GM21786 (cell line): ENCODE data around the gene GJA4.

ENCODE experiments used
- ATAC-seq: cut with Tn5 transposase; IDR thresholded peaks from one replicate; pipeline ENCODE4 v1.9.1; 2021; ENCODE audit not compliant: unreplicated experiment

The GJA4 gene

DNA sequence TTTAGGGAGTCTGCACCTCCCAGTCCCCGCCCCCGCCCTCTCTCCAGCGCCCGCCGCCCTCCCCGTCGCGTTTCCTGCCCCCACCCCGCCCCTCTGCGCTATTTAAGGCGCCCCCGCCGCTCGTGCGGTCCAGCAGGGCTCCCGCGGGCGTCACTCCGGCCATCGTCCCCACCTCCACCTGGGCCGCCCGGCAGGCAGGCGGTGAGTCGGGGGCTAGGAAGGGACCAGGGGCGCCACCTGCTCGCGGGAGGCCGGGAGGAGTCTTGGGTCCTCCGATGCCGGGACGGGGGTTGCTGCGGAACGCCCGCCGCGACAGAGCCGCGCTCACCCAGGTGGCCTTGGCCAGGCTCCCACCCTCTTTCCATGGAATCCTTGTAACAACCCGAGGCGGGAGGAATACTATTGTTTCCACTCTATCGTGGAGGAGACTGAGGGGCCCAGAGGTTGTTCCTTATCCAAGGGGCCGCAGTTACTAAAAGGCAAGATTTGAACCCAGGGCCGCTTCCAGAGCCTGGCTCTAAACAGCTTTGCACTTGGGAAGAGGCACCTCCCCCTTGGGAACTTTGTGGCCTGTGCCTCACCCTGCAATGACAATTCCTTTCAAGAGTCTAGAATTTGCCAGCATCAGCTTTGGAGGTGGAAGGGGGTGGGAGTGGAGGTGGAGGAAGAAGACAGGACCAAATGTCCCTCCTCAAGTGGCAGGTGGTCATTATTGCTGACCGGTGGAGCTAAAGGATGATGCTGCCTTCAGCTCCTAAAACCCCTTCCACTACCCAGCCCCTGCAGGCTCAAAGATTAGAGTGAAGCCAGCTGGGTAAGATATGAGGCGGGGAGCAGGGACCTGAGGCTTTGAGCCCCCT is at the start of gene GJA4:
GJA4 (plus strand) TSS at position 132 of the 860 bp plus-strand sequence. CDS start 1,215 bp downstream, outside the sequence.
- ATAC-seq = no peak

DNA sequence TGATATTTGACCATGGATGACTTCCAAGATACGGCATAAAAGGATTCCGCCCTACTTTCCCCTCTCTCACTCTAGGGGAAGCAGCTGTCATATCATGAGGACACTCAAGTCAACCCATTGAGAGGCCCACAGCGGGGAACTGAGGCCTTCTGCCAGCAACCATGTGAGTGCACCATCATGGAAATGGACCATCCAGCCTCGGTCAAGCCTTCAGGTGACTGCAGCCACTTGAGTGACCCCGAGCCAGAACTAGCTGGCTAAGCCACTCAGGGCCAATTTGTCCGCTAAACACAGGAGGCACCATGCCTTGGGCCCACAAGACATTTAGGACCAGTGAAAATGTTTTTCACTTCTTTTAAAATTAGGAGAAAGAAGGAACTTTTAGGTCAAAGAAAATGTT is 49.0 kb upstream of the GJA4 start:
- no peak for ATAC-seq

DNA sequence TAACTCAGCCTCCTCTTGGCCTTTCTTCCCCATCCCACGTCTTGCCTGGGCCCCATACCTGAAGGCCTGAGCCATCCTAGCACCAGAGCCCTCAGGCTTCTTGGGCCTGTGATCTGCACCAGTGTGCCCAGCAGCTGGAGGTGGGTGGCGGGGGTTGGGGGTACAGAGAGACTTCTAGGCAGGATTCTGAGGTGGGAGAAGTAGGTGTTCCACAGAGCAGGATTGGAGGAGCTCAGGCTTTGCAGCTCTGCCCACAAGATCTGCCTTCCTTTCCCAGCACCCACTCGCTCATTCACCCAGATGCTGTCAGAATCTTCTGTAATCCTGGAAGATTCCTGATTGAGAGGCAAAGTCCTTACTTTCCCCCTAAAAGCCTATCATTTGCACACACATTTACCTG is 47.9 kb upstream of the GJA4 start:
- ATAC-seq = no peak

DNA sequence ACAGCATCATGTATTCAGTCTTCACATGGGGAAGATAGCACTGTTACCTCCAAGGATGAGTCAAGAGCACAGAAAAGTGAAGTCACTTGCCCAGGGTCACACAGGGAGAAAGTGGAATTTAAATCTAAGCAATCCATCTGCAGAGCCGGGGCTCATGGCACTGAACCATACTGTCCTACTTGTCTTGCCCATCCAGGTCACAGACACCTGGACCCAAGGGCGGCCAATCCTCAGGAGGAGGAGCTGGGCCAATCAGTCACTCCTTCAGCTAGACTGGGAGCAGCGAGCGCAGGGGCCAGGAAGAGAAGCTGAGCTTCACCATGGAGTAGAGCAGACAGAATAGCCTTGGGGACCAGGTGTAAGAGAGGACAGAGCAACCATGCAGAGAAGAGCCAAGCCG is 47.1 kb upstream of the GJA4 start:
- no peak for ATAC-seq

DNA sequence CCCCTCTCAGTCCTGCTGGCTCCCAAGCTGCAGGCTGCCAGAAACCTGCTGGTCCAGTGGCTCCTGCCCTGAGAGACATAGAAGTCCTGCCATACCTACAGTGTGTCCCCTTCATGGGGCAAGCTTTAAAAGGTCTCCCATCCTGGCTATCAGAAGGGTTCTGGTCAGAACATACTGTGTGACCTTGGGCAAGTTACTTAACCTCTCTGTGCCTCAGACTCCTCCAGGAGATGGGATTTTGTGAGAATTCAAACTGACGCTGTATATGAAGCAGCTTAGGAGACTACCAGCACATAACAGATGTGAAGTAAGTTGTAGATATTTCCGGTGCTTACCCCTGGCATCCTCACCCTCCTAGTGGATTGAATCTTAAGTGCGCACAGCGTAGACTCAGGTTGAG is 46.7 kb upstream of the GJA4 start:
- no peak for ATAC-seq

DNA sequence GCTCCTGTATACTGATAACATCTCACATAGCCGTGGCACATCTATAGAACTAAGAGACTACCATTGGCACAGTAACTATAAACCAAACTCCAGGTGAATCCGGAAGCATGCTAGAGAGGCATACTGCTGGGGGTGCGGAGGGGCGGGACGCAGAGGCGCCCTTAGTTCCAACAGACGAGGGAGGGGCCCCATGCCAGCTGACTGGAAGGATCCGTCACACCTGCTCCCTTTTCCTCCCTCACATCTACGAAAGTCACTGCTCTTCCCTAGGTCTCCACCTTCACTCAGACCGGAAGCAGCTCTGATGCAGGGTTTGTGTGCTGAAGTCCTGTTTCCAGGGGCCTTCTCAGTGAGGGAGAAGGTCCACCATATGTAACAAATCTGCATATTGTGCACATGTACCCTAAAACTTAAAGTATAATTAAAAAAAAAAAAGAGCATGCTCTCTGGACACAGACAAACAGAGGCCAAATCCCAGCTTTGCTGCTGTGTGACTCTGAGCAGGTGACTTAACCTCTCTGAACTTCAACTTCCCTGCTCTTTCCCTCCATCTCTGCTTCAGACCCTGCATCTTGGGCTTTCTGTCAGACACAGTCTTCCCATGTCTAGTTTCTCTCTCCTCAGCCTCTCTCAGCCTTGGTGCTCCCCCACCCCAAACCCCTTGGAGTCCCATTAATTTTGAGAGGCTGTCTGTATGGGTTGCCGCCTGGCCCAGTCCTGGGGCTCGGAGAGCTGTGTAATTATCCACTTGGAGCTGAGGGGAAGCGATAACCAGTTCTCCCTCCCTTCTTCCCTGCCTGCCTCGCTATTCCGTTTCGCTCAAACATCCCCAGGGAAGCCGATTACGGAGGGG is 45.8 kb upstream of the GJA4 start:
- no peak for ATAC-seq

DNA sequence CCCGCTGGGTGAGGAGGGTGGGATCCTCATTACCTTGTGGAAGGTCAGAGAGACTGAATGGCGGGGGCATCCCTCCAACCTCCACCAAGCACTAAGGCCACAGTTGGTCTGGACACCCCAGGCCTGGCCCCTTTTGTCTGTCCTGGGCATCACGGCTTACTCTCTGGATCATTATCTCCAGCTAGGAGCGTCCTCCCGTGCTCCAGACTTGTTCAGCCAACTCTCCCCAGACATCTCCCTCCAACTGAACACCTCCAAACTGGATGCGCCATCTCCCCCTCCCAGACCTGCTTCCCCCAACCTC is 45.2 kb upstream of the GJA4 start:
- no peak for ATAC-seq

DNA sequence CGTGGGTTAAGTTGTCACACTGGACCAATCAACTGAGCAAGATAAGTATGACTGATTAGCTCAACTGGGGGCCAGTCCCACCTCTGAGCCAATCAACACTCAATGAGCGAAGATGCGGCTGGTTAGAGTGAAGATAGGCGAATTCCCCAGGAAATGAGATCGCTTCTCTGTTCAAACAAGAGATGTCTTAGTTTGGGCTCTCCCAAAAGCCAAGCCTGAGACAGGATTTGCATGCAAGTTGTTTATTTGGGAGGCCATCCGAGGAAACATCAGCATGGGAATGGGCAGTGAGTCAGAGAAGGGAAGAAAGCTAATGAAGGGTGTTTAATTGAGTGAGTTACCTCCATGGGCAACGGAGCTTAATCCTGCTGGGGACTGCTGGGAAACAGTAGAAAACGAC is 42.8 kb upstream of the GJA4 start:
- ATAC-seq = no peak

DNA sequence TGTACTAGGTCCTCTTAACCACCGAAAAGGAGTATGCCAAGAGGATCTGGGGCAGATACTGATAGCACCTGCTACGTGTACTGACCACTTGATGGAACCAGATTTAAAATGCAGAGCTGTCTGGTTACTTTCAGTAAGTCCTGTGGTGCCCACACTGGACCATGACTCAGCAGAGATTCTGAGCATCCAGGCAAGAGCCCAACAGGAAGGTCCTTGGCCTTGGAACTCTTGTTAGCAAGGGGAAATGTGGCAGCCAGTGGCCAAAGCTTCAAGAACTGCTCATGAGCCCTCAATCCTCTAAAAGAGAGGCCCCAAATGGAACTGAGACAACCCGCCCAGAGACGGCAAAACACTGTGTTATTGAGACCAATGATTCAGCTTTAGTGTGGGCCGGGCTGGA is 42.2 kb upstream of the GJA4 start:
- no peak for ATAC-seq

DNA sequence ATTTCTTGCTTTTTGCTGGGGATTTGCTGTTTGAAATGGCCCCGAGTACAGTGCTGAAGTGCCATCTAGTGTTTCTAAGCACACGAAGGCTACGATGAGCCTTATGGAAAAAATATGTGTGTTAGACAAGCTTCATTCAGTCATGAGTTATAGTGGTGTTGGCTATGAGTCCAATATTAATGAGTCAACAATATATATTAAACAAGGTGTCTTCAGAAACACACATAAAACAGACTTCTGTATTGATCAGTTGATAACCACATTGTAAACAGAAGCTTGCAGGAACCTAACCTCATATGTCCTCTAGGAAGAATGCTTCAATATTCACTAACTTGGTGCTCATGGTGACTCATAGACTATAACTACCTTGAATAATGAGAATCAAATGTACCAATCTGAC is 39.6 kb upstream of the GJA4 start:
- ATAC-seq = no peak

DNA sequence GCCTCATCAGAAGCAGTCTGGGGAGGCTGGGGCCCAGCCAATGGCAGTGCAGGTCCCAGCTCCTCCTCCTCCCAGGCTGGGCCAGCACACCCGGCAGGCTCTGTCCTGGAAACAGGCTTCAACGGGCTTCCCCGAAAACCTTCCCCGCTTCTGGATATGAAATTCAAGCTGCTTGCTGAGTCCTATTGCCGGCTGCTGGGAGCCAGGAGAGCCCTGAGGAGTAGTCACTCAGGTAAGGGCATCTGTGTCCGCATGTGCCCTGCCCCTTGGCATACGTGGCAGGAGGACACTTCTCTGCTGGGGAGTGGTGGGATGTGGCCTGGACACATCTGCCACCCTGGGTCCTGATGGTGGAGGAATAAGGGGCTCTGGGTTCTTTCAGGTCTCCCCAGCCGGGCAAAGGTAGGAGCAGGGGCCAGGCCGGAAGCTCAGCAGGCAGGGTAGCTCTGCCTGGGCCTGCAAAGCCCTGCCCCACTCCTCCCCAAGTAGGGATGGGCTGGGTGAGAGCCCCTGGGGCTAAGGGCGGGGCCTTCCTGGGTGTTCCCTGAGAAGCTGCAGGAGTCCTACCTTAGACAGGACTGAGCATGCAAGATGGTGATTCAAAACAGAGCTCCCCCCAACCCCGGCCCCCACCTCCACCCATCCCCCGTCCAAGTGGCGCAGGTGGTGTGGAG is 37.7 kb upstream of the GJA4 start, which contains the start of gene GJB5:
GJB5 (plus strand) TSS at position 84 of the 674 bp plus-strand sequence. CDS start 2,284 bp downstream, outside the sequence.
- ATAC-seq = no peak

DNA sequence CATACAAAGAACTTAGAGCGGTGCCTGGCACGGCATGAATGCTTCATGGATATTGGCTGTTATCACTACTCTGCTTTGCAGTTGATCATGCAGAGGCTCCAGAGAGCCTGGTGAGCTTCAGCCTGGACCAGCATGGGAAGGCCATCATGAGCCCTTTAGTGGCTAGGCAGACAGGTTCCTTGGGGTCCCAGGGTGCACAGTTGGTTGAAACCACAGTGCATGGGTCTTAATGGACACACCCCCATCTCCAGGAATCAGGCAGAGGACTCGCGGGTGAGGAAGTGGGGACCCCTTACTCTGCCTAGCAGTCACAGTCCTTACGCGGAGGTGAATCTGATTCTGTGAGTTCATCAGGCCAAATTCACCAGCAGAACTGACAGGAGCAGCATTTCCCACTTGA is 36.8 kb upstream of the GJA4 start:
- no peak for ATAC-seq

DNA sequence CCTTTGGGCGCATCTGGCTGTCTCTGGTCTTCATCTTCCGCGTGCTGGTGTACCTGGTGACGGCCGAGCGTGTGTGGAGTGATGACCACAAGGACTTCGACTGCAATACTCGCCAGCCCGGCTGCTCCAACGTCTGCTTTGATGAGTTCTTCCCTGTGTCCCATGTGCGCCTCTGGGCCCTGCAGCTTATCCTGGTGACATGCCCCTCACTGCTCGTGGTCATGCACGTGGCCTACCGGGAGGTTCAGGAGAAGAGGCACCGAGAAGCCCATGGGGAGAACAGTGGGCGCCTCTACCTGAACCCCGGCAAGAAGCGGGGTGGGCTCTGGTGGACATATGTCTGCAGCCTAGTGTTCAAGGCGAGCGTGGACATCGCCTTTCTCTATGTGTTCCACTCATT is 35.4 kb upstream of the GJA4 start:
- no peak for ATAC-seq

DNA sequence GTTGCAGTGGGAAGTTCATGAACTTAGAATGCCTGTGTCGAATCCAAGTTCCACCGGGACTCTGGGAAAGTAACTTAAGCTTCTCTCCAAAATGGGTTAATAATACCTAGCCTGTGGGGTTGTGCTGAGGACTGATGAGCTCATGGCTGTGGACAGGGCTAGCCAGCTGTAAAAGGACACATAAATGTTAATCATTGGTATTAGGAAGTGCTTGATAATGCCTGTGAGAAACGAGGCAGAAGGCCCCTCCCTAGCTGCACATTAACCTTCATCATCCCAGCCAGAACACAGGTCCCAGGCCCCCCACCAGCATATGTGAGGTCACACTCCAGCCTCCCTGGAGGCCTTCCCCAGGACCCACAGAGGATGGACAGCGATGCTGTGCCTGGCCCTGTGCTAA is 34.0 kb upstream of the GJA4 start:
- no peak for ATAC-seq

DNA sequence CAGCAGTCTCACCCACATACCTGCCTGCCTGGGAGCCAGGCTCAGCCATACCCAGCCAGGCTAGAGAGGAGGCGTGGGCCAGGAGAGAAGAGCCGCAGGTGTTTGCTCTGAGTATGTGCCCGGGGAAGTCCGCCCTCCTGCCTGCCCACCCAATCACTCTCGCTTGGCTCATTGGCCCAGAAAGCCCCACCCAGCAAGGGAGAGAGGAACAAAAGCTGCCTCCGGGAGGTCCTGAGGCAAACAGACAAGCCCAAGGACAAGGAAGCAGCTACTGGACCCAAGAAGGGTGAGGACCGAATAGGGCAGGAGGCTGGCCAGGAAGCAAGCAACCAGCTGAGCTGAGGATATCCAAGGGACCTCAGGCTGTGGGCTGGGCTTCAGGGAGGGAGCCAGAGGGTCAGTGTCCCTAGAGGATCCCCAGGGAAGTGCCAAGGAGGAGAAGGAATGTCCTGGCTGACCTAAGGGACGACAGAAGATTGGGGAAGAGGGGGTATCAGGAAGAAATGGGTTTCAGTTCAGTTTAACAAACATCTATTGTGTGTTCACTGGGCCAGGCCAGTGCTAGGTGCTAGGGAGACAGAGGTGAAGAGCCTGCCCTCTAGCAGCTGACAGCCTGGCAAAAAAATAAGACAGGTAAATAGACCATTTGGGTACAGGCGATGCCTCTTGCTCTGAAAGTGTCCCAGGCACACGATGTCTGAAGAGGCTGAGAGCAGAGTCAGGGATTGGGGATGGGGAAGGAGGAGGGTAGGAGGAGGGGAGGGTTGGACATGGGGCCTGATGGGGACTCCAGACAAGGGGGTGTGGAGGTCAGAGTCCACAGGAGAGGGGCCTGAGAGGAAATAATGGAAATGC is 33.1 kb upstream of the GJA4 start, which contains the start of gene GJB4:
GJB4 (plus strand) TSS at position 238 of the 855 bp plus-strand sequence. CDS start 1,515 bp downstream, outside the sequence.
- no peak for ATAC-seq

DNA sequence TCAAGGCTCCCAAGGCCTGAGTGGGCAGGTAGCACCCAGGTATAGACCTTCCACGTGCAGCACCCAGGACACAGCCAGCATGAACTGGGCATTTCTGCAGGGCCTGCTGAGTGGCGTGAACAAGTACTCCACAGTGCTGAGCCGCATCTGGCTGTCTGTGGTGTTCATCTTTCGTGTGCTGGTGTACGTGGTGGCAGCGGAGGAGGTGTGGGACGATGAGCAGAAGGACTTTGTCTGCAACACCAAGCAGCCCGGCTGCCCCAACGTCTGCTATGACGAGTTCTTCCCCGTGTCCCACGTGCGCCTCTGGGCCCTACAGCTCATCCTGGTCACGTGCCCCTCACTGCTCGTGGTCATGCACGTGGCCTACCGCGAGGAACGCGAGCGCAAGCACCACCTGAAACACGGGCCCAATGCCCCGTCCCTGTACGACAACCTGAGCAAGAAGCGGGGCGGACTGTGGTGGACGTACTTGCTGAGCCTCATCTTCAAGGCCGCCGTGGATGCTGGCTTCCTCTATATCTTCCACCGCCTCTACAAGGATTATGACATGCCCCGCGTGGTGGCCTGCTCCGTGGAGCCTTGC is 31.5 kb upstream of the GJA4 start:
- no peak for ATAC-seq

DNA sequence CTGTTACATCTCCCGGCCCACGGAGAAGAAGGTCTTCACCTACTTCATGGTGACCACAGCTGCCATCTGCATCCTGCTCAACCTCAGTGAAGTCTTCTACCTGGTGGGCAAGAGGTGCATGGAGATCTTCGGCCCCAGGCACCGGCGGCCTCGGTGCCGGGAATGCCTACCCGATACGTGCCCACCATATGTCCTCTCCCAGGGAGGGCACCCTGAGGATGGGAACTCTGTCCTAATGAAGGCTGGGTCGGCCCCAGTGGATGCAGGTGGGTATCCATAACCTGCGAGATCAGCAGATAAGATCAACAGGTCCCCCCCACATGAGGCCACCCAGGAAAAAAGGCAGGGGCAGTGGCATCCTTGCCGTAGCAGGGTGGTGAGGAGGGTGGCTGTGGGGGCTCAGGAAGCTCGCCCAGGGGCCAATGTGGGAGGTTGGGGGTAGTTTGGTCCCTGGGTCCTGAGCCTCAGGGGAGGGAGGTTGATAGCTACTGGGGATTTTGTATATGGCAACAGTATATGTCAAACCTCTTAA is 31.0 kb upstream of the GJA4 start:
- no peak for ATAC-seq

DNA sequence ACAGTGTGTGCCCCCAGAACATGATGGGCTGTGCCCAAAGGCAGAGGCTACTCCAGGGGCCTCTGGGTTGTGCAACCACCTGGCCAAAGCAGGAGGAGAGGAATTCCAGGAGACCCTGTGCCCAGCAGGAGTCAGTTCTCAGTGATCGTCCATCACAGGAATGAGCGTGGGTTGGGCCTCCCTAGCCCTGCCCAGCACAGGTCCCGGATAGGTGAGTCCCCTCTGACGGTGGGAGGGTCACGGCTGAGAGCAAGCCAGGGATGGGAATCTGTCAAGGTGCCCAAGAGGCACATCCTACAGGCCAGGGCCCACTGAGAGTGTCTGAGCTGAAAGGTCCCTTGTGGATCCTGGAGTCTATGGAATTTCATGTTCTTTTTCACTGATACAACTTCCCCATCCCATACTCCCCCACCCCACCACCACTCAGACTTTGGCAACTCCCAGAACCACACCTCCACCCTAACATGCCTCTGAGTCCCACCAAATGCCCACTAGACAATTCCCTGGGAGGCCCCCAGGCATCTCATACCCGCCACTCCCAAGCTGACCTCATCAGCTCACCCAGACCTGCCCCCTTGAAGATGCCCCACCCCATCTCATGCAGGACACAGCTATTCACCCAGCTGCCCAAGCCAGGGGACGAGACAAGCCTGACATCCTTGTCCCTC is 30.2 kb upstream of the GJA4 start:
- ATAC-seq = no peak

DNA sequence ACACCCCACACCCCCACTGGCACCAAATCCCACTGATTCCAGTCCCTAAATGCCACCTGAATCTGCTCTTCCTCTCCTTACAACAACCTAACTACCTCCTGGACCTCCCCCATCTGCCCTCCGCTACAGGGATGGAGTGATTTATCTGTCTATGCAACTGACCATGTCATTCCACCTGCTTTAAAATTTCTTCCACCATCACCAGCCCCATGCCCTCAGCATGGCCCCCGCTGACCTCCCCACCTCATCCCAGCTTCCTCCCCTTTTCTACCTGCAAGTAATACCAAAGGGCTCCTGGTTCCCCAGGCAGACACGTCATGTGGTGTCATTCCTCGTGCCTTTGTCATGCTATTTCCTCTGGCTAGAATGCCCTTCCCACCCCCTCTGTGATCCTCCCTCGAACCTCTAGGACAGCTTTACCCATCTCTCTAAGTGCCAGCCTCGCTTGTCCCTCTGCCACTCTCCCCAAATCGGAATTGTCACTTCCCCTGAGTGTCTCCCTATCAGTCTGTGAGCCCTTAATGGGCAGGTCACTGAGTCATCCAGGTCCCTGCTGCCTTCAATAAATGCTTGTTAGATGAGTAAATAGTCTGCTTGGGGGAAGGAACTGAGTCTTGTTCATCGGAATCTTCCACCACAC is 29.5 kb upstream of the GJA4 start:
- no peak for ATAC-seq
